Measurements from ENCODE around the gene SIK3.

GRCh38 chr11:117068303-117068860 lies 29.8 kb downstream of the SIK3 start:
- TF ChIP-seq CTCF (IDR thresholded peaks at IDR 0.05) = no peak
- no peak for TF ChIP-seq ZFX (IDR thresholded peaks at IDR 0.05; ENCODE audit: borderline replicate concordance)
